SK-N-SH (cell line): Measurements from ENCODE around the gene PICALM. TPM values are rescaled to one million over a fixed set of nuclear protein-coding genes. Genes with fewer than 3 reads are reported as not detected.
A peak's percentile ranks its signal among the peaks of the same experiment; 100 is the strongest.

Experiments
- CTCF ChIA-PET: fragments of 300-600, 350-600 bp; formaldehyde crosslinking; extraction: SDS; loops from one replicate; lab custom pipeline; 2021; lab: Yijun Ruan, JAX
- POLR2A ChIA-PET: fragments of 350-600 bp; sonication (Branson Sonifier 250); formaldehyde crosslinking; extraction: SDS; loops from one replicate; lab custom pipeline; 2020; ENCODE audit warnings: antibody characterized with exemption, inconsistent platforms; lab: Yijun Ruan, JAX
- DNase-seq: peaks from one replicate; pipeline ENCODE4 v3.0.0; 2012
- H2AFZ ChIP-seq: fragments of 200-600 bp; sonication (generic); 2 replicates; pipeline ENCODE4 v1.8.1; 2016; ENCODE audit warnings: antibody characterized with exemption, mild to moderate bottlenecking, low read depth
- H3F3A ChIP-seq: fragments of 200-600 bp; sonication (generic); replicated peaks from 2 replicates; pipeline ENCODE3; 2016; ENCODE audit warnings: antibody characterized with exemption, mild to moderate bottlenecking; ENCODE audit not compliant: insufficient read depth
- H3K27ac ChIP-seq, 2 experiments: fragments of 200-500 bp in 1 of 2; fragments of 200-600 bp in 1 of 2; sonication (Bioruptor generic) in 1 of 2; sonication (generic), shearing (Covaris generic) in 1 of 2; 2 replicates each; pipeline versions ENCODE4 v1.5.1 to v1.6.1; 2014 to 2016; ENCODE audit warnings: low read depth in 2 of 2, inconsistent platforms in 1 of 2, low read length in 1 of 2, mild to moderate bottlenecking in 1 of 2, mixed read lengths in 1 of 2
- H3K27me3 ChIP-seq: fragments of 200-600 bp; sonication (generic), shearing (Covaris generic); 2 replicates; pipeline ENCODE4 v1.6.1; 2016; ENCODE audit warnings: mixed run types; ENCODE audit not compliant: insufficient read depth
- H3K36me3 ChIP-seq, 2 experiments: fragments of 200-500 bp in 1 of 2; fragments of 200-600 bp in 1 of 2; sonication (Bioruptor generic) in 1 of 2; sonication (generic) in 1 of 2; replicated peaks in 1 of 2; 2 replicates each; pipeline versions ENCODE3 to v1.5.1; 2014 to 2016; ENCODE audit warnings: low read length in 1 of 2, mild to moderate bottlenecking in 1 of 2; ENCODE audit not compliant: insufficient read depth in 2 of 2, control insufficient read depth in 1 of 2
- H3K4me1 ChIP-seq, 2 experiments: fragments of 200-500 bp in 1 of 2; fragments of 200-600 bp in 1 of 2; sonication (Bioruptor generic) in 1 of 2; sonication (generic), shearing (Covaris generic) in 1 of 2; 2 replicates each; pipeline versions ENCODE4 v1.5.1 to v1.6.1; 2014 to 2016; ENCODE audit warnings: low read depth in 1 of 2, low read length in 1 of 2, mixed run types in 1 of 2; ENCODE audit not compliant: insufficient read depth in 2 of 2, control insufficient read depth in 1 of 2
- H3K4me2 ChIP-seq: fragments of 200-600 bp; sonication (generic), shearing (Covaris generic); 2 replicates; pipeline ENCODE4 v1.6.1; 2017; ENCODE audit warnings: mixed run types
- H3K4me3 ChIP-seq, 2 experiments: fragments of 200-500 bp in 1 of 2; fragments of 200-600 bp in 1 of 2; sonication (Bioruptor generic) in 1 of 2; sonication (generic), shearing (Covaris generic) in 1 of 2; 2 replicates each; pipeline versions ENCODE4 v1.5.1 to v1.8.1; 2014 to 2016; ENCODE audit warnings: low read depth in 2 of 2, inconsistent platforms in 1 of 2, low read length in 1 of 2, mild to moderate bottlenecking in 1 of 2, mixed read lengths in 1 of 2, moderate library complexity in 1 of 2
- H3K79me2 ChIP-seq: fragments of 200-600 bp; sonication (generic); 2 replicates; pipeline ENCODE4 v1.8.1; 2017; ENCODE audit warnings: mild to moderate bottlenecking; ENCODE audit not compliant: insufficient read depth
- H3K9ac ChIP-seq: fragments of 200-600 bp; sonication (generic); 2 replicates; pipeline ENCODE4 v1.6.1; 2017; ENCODE audit warnings: mixed run types
- H3K9me2 ChIP-seq: fragments of 200-600 bp; sonication (generic); 2 replicates; pipeline ENCODE4 v1.6.1; 2017; ENCODE audit warnings: mixed run types
- H3K9me3 ChIP-seq: fragments of 200-600 bp; sonication (generic); 2 replicates; pipeline ENCODE4 v1.6.1; 2017; ENCODE audit warnings: mixed run types, mild to moderate bottlenecking, moderate library complexity
- H4K20me1 ChIP-seq: fragments of 200-600 bp; sonication (generic); 2 replicates; pipeline ENCODE4 v1.6.1; 2017; ENCODE audit warnings: mild to moderate bottlenecking, mixed run types; ENCODE audit not compliant: insufficient read depth
- ELF1 ChIP-seq: IDR thresholded peaks from 2 replicates; pipeline ENCODE4 v1.4.0; 2012
- EP300 ChIP-seq, 2 experiments: IDR thresholded peaks; 2 replicates each; pipeline versions ENCODE4 v1.4.0 to v1.6.1; 2012; ENCODE audit warnings: borderline replicate concordance in 1 of 2, low read depth in 1 of 2, low read length in 1 of 2
- EZH2phosphoT487 ChIP-seq: fragments of 200-600 bp; sonication (generic); IDR thresholded peaks from 2 replicates; pipeline ENCODE4 v1.6.1; 2017; ENCODE audit warnings: low read depth, mixed run types, mild to moderate bottlenecking, antibody characterized with exemption, moderate library complexity, borderline replicate concordance
- FOSL2 ChIP-seq: IDR thresholded peaks from 2 replicates; pipeline ENCODE4 v1.4.0; 2012; ENCODE audit warnings: low read depth, mild to moderate bottlenecking, moderate library complexity, borderline replicate concordance
- FOXM1 ChIP-seq: IDR thresholded peaks from 2 replicates; pipeline ENCODE4 v1.4.0; 2012; ENCODE audit warnings: low read depth, mild to moderate bottlenecking
- GATA2 ChIP-seq: sonication (generic); formaldehyde crosslinking; IDR thresholded peaks from 2 replicates; pipeline ENCODE4 v1.5.0; 2020; ENCODE audit warnings: mild to moderate bottlenecking, missing genetic modification reagents
- MEF2A ChIP-seq: IDR thresholded peaks from 2 replicates; pipeline ENCODE4 v1.4.0; 2012; ENCODE audit warnings: low read depth, borderline replicate concordance
- NFIC ChIP-seq: IDR thresholded peaks from 2 replicates; pipeline ENCODE4 v1.4.0; 2012; ENCODE audit warnings: borderline replicate concordance
- NRF1 ChIP-seq: IDR thresholded peaks from 2 replicates; pipeline ENCODE4 v1.6.1; 2012; ENCODE audit warnings: low read depth, mild to moderate bottlenecking, low read length
- RAD21 ChIP-seq: IDR thresholded peaks from 2 replicates; pipeline ENCODE4 v1.6.1; 2012; ENCODE audit warnings: mild to moderate bottlenecking, low read length
- RCOR1 ChIP-seq: fragments of 150-350 bp; IDR thresholded peaks from 2 replicates; pipeline ENCODE4 v1.6.1; 2017; ENCODE audit warnings: antibody characterized with exemption, low read length
- RFX5 ChIP-seq: IDR thresholded peaks from 2 replicates; pipeline ENCODE4 v1.6.1; 2012; ENCODE audit warnings: mild to moderate bottlenecking, improper control_type of control experiment, low read length
- RXRA ChIP-seq: IDR thresholded peaks from 2 replicates; pipeline ENCODE4 v1.4.0; 2012; ENCODE audit warnings: low read depth, mild to moderate bottlenecking, borderline replicate concordance
- TEAD4 ChIP-seq: IDR thresholded peaks from 2 replicates; pipeline ENCODE4 v1.4.0; 2012; ENCODE audit warnings: mild to moderate bottlenecking, borderline replicate concordance; ENCODE audit not compliant: insufficient read depth
- WGBS: methylation state at CpG from one replicate; pipeline ENCODE4 v1.1.6; 2017; ENCODE audit warnings: low lambda C conversion rate; 5-methylcytosine and 5-hydroxymethylcytosine counted together
- polyA plus RNA-seq, 3 experiments: library from polyadenylated mRNA; depleted of rRNA; stranded (reverse); fragments of >200 nt; gene quantifications; 2 replicates each; pipeline ENCODE4 v1.2.3, GENCODE V29; 2012
- TF ChIP-seq, protein P1 (sequence below): fragments of 150-350 bp; IDR thresholded peaks from 2 replicates; pipeline ENCODE4 v1.6.1; 2017; ENCODE audit warnings: antibody characterized with exemption, low read length, low read depth, borderline replicate concordance
- TF ChIP-seq, protein P2 (sequence below): IDR thresholded peaks from 2 replicates; pipeline ENCODE4 v1.4.0; 2012; ENCODE audit warnings: low read depth
- TF ChIP-seq, protein P3 (sequence below): IDR thresholded peaks from 2 replicates; pipeline ENCODE4; 2012
- TF ChIP-seq, protein P4 (sequence below): IDR thresholded peaks from 2 replicates; pipeline ENCODE4 v1.4.0; 2012; ENCODE audit warnings: low read depth, borderline replicate concordance

Gene PICALM
- polyA plus RNA-seq, 1 of the 3 experiments (the other 2 are of a cell fraction): 103 TPM

DNA sequence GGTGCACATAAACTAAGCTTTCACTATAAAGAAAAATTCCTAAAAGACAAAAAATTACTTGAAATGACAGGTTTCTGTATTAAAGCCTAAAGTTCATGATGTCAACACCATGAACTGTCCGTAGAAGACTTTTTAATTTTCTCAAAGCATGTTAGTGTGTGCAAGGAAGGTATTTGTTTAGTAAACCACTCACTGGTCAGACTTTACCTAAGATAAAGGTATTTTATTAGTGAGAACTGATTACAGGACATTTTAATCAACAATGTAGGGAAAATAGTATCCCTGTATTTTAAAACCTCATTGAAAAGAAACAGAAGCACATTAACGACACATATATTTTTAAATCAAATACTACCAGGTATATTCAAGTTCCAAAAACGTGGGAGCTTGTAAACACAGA is 2.9 kb downstream of the PICALM start:
- H3K36me3 ChIP-seq: no peaks in the 10 kb centered on the region
- peaks cover 14 to 35% of the 10 kb centered on the region in 2 experiments for H3K4me1 ChIP-seq
- H3K9ac ChIP-seq: peak overlapping the region; percentile 92
- H3F3A ChIP-seq: peaks cover 36% of the 10 kb centered on the region
- peak overlapping the region; percentile 84 to 94; a peak in 3 of 4 replicates for H3K4me3 ChIP-seq
- H3K27ac ChIP-seq: peak overlapping the region; percentile 25 to 99
- H2AFZ ChIP-seq: no peak overlapping the region
- TF ChIP-seq GATA2 (CRISPR knock-in tag): no peak
- no peak for TF ChIP-seq EP300 (IDR thresholded peaks at IDR 0.05; ENCODE audit: borderline replicate concordance in 1 of 2, low read depth in 1 of 2, low read length in 1 of 2)
- TF ChIP-seq, protein P1, sequence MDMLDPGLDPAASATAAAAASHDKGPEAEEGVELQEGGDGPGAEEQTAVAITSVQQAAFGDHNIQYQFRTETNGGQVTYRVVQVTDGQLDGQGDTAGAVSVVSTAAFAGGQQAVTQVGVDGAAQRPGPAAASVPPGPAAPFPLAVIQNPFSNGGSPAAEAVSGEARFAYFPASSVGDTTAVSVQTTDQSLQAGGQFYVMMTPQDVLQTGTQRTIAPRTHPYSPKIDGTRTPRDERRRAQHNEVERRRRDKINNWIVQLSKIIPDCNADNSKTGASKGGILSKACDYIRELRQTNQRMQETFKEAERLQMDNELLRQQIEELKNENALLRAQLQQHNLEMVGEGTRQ: no peak
- TF ChIP-seq RXRA: no peak
- TF ChIP-seq RFX5: no peak
- H3K4me2 ChIP-seq: peak overlapping the region; percentile 69
- WGBS: 23% methylated on average over 3 of the region's 3 CpGs
- H3K79me2 ChIP-seq: peaks cover 78% of the 10 kb centered on the region
- H3K27me3 ChIP-seq: no peaks in the 10 kb centered on the region
- no peaks in the 10 kb centered on the region for H3K9me3 ChIP-seq
- peaks cover 69% of the 10 kb centered on the region for H4K20me1 ChIP-seq
- ChIA-PET POLR2A (no interaction called here), CTCF (interaction anchor here (0.7 to 1.8 kb wide), 2 partner anchors 24 to 114 kb away, joined by 3 to 8 read pairs; no protein-coding TSS in a partner anchor)
- no peaks in the 10 kb centered on the region for H3K9me2 ChIP-seq
- no peak for DNase-seq

DNA sequence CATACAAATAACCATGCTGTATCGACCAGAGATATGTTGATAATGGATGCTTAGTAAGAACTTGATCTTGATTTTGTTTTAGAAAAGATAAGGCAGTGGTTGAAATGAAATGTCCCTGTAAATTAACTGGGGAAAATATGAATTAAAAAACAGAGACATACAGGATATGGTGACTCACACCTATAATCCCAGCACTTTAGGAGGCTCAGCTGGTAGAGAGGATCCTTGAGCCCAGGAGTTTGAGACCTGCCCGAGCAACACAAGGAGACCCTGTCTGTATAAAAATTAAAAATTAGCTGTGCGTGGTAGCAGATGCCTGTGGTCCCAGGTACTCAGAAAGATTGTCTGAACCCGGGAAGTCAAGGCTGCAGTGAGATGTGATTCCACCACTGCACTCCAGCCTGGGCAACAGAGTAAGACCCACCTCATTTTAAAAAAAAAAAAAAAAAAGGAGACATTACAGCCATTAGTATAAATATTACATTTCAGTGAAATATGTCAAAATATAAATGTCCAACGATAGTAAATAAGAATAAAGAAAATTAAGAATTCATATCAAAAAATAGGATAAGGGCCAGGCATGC is 4.6 kb downstream of the PICALM start:
- POLR2A ChIA-PET: no interaction called here
- H3K27ac ChIP-seq: peak overlapping the region; percentile 7 to 99; a peak in 3 of 4 replicates
- TF ChIP-seq RCOR1 (no peak), GATA2 (CRISPR knock-in tag) (no peak), NRF1 (no peak), EZH2phosphoT487 (no peak), FOXM1 (no peak), MEF2A (no peak), RXRA (no peak), RAD21 (no peak), TEAD4 (no peak), RFX5 (no peak), ELF1 (no peak), NFIC (no peak), FOSL2 (peak; percentile 59; the same call in 1 of the 2 replicates)
- TF ChIP-seq, protein P2, sequence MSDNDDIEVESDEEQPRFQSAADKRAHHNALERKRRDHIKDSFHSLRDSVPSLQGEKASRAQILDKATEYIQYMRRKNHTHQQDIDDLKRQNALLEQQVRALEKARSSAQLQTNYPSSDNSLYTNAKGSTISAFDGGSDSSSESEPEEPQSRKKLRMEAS: 0 out of 2 replicates have a peak, but pooled peaks have one; percentile 27
- TF ChIP-seq, protein P3, sequence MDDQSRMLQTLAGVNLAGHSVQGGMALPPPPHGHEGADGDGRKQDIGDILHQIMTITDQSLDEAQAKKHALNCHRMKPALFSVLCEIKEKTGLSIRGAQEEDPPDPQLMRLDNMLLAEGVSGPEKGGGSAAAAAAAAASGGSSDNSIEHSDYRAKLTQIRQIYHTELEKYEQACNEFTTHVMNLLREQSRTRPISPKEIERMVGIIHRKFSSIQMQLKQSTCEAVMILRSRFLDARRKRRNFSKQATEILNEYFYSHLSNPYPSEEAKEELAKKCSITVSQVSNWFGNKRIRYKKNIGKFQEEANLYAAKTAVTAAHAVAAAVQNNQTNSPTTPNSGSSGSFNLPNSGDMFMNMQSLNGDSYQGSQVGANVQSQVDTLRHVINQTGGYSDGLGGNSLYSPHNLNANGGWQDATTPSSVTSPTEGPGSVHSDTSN: peak; percentile 44; the same call in 1 of the 2 replicates
- TF ChIP-seq, protein P4, sequence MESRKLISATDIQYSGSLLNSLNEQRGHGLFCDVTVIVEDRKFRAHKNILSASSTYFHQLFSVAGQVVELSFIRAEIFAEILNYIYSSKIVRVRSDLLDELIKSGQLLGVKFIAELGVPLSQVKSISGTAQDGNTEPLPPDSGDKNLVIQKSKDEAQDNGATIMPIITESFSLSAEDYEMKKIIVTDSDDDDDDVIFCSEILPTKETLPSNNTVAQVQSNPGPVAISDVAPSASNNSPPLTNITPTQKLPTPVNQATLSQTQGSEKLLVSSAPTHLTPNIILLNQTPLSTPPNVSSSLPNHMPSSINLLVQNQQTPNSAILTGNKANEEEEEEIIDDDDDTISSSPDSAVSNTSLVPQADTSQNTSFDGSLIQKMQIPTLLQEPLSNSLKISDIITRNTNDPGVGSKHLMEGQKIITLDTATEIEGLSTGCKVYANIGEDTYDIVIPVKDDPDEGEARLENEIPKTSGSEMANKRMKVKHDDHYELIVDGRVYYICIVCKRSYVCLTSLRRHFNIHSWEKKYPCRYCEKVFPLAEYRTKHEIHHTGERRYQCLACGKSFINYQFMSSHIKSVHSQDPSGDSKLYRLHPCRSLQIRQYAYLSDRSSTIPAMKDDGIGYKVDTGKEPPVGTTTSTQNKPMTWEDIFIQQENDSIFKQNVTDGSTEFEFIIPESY: no peak

More for the DNA sequence above, 4.6 kb downstream of the PICALM start:
- Histone ChIP-seq H3F3A (peaks cover 24% of the 10 kb centered on the region), H4K20me1 (peaks cover 86% of the 10 kb centered on the region), H3K79me2 (peaks cover 95% of the 10 kb centered on the region), H3K4me1 (peaks cover 9 to 26% of the 10 kb centered on the region in 2 experiments; a peak in 3 of 4 replicates), H3K4me2 (peak overlapping the region; percentile 60; the same call in 1 of the 2 replicates), H3K9me3 (no peaks in the 10 kb centered on the region), H3K27me3 (no peaks in the 10 kb centered on the region), H3K36me3 (no peaks in the 10 kb centered on the region), H3K9ac (peak overlapping the region; percentile 63; the same call in 1 of the 2 replicates), H2AFZ (no peak overlapping the region), H3K9me2 (no peaks in the 10 kb centered on the region), H3K4me3 (peak overlapping the region in 1 of 2 experiments; percentile 41; a peak in 2 of 4 replicates)
- no peak for DNase-seq
- WGBS: 33% methylated on average over 5 of the region's 5 CpGs
- CTCF ChIA-PET: interaction anchor here (1.1 kb wide), 1 partner anchor 23 kb away, joined by 3 read pairs; no protein-coding TSS in a partner anchor
